ENCODE results near the gene STOM.
A peak's percentile ranks its signal among the peaks of the same experiment; 100 is the strongest.

STOM gene

DNA sequence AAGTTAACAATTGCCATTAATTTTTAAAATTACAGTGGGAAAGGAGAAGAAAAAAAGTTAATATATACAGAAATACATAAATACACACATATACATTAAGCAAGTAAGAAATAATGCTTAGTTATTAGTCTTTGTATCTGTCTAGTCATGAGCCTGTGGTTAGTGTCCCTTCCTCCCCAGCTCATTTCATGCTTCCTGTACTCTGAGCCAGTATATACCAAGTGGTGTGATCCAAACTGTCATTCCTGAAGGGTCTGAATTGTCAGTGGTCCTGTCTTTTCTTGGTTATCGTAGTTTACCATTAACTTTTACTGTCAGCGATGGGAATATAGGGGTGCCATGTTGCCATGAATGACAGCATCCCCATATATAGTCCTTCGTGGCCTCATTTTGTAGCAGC, 24.2 kb upstream of the STOM start:
- Histone ChIP-seq H3K36me3 (no peaks in the 10 kb centered on the region), H3K27me3 (no peaks in the 10 kb centered on the region), H3K9me3 (peaks cover 13% of the 10 kb centered on the region), H3K9ac (no peak overlapping the region), H3K4me2 (no peak overlapping the region), H3K27ac (no peak overlapping the region), H3K4me1 (peaks cover 5% of the 10 kb centered on the region), H3K4me3 (no peak overlapping the region), H4K20me1 (no peaks in the 10 kb centered on the region)
- TF ChIP-seq Cebpa-rat (IDR thresholded peaks at IDR 0.05), result no peak

DNA sequence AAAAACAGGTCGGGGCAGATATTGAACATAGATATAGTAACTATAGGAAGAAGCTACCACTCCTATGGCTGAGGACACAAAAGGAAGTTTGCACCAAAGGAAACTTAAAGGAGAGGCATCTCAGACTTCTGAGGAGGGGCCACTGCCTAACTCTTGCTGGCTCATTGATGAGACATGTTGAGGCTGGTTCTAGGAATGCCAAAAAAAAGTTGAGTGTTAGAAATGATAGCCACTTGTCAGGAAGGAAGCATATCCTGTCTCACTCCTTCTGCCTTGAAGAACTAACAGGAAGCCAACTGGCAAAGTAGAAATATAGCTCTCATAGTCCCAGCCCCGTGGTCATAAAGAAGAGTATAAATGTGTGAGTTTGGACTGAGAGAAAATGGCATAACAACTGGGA, 23.3 kb upstream of the STOM start:
- Histone ChIP-seq H3K27ac (no peak overlapping the region), H3K4me2 (no peak overlapping the region; the same call in 1 of the 2 replicates), H3K4me1 (peaks cover 5% of the 10 kb centered on the region), H4K20me1 (no peaks in the 10 kb centered on the region), H3K4me3 (no peak overlapping the region), H3K9ac (no peak overlapping the region), H3K27me3 (no peaks in the 10 kb centered on the region), H3K36me3 (no peaks in the 10 kb centered on the region), H3K9me3 (peaks cover 13% of the 10 kb centered on the region)
- TF ChIP-seq Cebpa-rat (IDR thresholded peaks at IDR 0.05), result no peak

- no peak overlapping the region for H3K4me2 ChIP-seq
- H3K9ac ChIP-seq, result no peak overlapping the region
- H3K27me3 ChIP-seq, result no peaks in the 10 kb centered on the region
- H3K36me3 ChIP-seq, result no peaks in the 10 kb centered on the region
- no peak overlapping the region for H3K4me3 ChIP-seq
- peaks cover 5% of the 10 kb centered on the region for H3K4me1 ChIP-seq
- H4K20me1 ChIP-seq, result no peaks in the 10 kb centered on the region
- no peak overlapping the region for H3K27ac ChIP-seq
- H3K9me3 ChIP-seq, result no peaks in the 10 kb centered on the region
- TF ChIP-seq Cebpa-rat (IDR thresholded peaks at IDR 0.05), result no peak
Measured at GRCh38 chr9:121390372-121390771, 20.3 kb upstream of the STOM start.

DNA sequence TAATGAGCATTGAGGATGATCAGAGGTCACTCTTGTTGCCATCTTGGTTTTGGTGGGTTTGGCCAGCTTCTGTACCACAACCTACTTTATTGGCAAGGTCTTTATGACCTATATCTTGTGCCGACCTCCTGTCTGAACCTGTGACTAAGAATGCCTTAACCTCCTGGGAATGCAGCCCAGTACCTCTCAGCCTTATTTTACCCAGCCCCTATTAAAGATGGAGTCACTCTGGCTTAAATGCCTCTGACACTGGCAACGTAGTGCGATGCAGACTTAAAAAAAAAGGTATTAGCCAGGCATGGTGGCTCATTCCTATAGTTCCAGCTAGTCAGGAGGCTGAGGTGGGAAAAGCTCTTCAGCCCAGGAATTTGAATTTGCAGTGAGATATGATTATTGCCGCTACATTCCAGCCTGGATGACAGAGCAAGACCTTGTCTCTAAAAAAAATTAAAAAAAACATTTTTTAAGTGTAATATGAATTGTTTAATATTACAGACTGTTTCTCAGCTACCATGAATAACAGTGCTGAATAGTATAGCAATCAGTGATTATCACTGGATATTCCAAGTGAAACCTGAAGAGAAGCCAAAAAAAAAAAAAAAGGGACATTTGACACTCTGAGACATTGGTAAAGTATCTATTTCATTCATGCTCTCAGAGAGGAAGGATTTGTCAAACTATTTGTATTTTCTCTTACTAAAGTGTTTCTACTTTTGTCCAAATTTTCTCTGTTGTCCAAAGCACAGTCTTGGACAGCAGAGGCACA, 18.3 kb upstream of the STOM start:
- no peak overlapping the region for H3K4me2 ChIP-seq
- no peaks in the 10 kb centered on the region for H3K36me3 ChIP-seq
- no peak overlapping the region for H3K27ac ChIP-seq
- no peaks in the 10 kb centered on the region for H4K20me1 ChIP-seq
- TF ChIP-seq Cebpa-rat (IDR thresholded peaks at IDR 0.05), result no peak
- no peak overlapping the region for H3K4me3 ChIP-seq
- no peak overlapping the region for H3K9ac ChIP-seq
- H3K4me1 ChIP-seq, result peaks cover 2% of the 10 kb centered on the region
- no peaks in the 10 kb centered on the region for H3K27me3 ChIP-seq
- H3K9me3 ChIP-seq, result no peaks in the 10 kb centered on the region

DNA sequence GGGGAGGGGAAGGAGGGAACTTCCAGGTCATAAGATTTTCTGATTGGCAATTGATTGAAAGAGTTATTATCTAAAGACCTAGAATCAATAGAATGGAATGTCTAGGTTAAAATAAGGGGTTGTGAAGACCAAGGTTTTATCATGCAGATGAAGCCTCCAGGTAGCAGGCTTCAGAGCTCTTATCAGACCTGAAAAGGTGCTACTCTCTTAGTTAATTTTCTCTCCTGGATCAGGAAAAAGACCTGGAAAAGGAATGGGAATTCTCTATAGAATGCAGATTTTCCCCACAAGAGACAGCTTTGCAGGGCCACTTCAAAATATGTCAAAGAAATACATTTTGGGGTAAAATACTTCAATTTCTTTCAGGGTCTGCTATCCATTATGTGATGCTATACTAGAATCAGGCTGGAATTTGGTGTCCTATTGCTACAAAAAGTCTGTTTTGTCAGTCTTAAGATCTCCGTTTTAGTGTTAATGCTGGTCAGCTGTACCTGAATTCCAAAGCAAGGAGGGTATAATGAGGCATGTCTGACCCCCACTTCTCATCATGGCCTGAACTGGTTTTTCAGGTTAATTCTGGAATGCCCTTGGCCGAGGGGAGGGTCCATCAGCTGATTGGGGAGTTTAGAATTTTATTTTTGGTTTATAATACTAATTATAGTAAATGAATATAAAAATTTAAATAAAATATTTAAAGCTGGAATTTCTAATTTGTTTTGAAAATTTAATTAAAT, 16.6 kb upstream of the STOM start:
- TF ChIP-seq Cebpa-rat (IDR thresholded peaks at IDR 0.05), result no peak
- Histone ChIP-seq H3K36me3 (no peaks in the 10 kb centered on the region), H4K20me1 (no peaks in the 10 kb centered on the region), H3K4me3 (no peak overlapping the region), H3K4me1 (no peaks in the 10 kb centered on the region), H3K9me3 (no peaks in the 10 kb centered on the region), H3K9ac (no peak overlapping the region), H3K27me3 (no peaks in the 10 kb centered on the region), H3K4me2 (no peak overlapping the region), H3K27ac (no peak overlapping the region)

DNA sequence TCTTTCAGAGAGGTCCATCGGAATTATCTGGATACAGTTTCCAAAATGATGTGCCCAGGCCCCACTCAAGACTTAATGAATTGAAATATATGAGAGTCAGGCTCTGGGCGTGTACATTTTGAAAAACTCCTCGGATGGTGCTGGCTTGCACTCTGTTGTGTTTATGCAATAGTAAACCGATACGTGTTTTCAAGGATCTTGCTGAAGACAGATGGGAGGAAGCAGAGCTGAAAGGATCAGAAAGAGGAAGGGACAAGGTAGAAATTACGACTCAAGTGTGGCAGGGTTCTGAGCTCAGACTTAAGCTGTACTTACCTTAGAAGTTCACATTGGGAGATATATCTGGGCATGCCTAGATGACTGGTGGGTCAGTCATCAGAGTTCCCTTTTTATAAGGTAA, 13.7 kb upstream of the STOM start:
- Histone ChIP-seq H3K4me3 (no peak overlapping the region), H4K20me1 (no peaks in the 10 kb centered on the region), H3K36me3 (no peaks in the 10 kb centered on the region), H3K9ac (no peak overlapping the region), H3K9me3 (no peaks in the 10 kb centered on the region), H3K4me2 (no peak overlapping the region), H3K27ac (no peak overlapping the region), H3K4me1 (no peaks in the 10 kb centered on the region), H3K27me3 (no peaks in the 10 kb centered on the region)
- TF ChIP-seq Cebpa-rat (IDR thresholded peaks at IDR 0.05), result no peak

- no peak for TF ChIP-seq Cebpa-rat (IDR thresholded peaks at IDR 0.05)
- H3K4me1 ChIP-seq, result no peaks in the 10 kb centered on the region
- no peak overlapping the region for H3K4me3 ChIP-seq
- no peak overlapping the region for H3K4me2 ChIP-seq
- no peak overlapping the region for H3K27ac ChIP-seq
- no peaks in the 10 kb centered on the region for H3K27me3 ChIP-seq
- H3K9me3 ChIP-seq, result no peaks in the 10 kb centered on the region
- H3K36me3 ChIP-seq, result no peaks in the 10 kb centered on the region
- H3K9ac ChIP-seq, result no peak overlapping the region
- H4K20me1 ChIP-seq, result no peaks in the 10 kb centered on the region
Measured at GRCh38 chr9:121380846-121381245, 10.8 kb upstream of the STOM start.

GRCh38 chr9:121376214-121376830, 6.3 kb upstream of the STOM start:
- Histone ChIP-seq H3K27ac (no peak overlapping the region), H3K36me3 (no peaks in the 10 kb centered on the region), H3K4me1 (peaks cover 15% of the 10 kb centered on the region), H3K9me3 (no peaks in the 10 kb centered on the region), H3K9ac (no peak overlapping the region), H3K4me3 (no peak overlapping the region), H3K4me2 (no peak overlapping the region), H3K27me3 (no peaks in the 10 kb centered on the region), H4K20me1 (no peaks in the 10 kb centered on the region)
- TF ChIP-seq Cebpa-rat (IDR thresholded peaks at IDR 0.05), result no peak

DNA sequence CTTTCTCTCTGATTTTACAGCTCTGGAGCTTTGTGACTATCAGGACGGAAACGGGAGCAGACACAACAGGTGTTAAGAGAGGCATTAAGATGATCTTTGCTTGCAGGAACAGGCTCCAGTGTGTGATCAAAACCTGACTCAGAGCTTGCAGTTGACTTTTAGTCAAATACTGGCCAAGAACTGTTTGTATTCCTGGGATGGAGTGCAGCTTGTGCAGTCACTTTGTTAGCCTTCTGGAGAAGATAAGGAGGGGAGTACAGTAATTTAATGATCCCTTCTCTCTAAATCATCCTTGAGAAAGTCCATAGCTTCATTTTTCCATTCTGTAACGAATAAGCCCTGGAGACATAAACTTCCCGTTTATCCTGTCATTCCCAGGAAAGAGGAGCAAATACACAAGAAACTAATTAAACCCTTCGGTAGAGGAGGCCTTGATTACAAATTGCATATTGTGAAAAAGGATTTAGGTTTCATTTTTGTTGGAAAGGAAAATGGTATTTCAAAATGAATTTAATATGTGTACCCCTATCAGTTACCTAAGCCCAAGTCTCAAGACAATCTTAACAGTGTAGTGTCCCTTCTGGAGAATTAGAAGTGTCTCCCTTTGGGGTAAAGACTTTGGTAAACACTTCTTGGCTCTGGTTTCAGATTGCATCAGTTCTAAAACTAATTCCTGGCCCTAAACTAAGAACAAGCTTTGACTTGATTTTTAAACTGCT, 3.1 kb upstream of the STOM start:
- H3K9ac ChIP-seq, result no peak overlapping the region
- TF ChIP-seq Cebpa-rat (IDR thresholded peaks at IDR 0.05), result no peak
- peaks cover 26% of the 10 kb centered on the region for H3K4me1 ChIP-seq
- no peak overlapping the region for H3K27ac ChIP-seq
- no peaks in the 10 kb centered on the region for H3K36me3 ChIP-seq
- peak overlapping the region; percentile 58 for H3K4me2 ChIP-seq
- no peaks in the 10 kb centered on the region for H4K20me1 ChIP-seq
- peaks cover 16% of the 10 kb centered on the region for H3K9me3 ChIP-seq
- no peak overlapping the region for H3K4me3 ChIP-seq
- peaks cover 29% of the 10 kb centered on the region for H3K27me3 ChIP-seq
